ENCODE data around the gene MT1F. TPM values are rescaled to one million over a fixed set of nuclear protein-coding genes. Genes with fewer than 3 reads are reported as not detected.
"Not testable (repeated sequence)": the region's sequence is repeated elsewhere in the genome, so short reads cannot be mapped to it uniquely, and the experiment has no call there.

MT1F gene
- total RNA-seq, 2 experiments from 2014 or later, result 7.7 to 9.0 TPM

- DNase-seq (no peak), ATAC-seq (no peak)
- TF ChIP-seq, protein P1, sequence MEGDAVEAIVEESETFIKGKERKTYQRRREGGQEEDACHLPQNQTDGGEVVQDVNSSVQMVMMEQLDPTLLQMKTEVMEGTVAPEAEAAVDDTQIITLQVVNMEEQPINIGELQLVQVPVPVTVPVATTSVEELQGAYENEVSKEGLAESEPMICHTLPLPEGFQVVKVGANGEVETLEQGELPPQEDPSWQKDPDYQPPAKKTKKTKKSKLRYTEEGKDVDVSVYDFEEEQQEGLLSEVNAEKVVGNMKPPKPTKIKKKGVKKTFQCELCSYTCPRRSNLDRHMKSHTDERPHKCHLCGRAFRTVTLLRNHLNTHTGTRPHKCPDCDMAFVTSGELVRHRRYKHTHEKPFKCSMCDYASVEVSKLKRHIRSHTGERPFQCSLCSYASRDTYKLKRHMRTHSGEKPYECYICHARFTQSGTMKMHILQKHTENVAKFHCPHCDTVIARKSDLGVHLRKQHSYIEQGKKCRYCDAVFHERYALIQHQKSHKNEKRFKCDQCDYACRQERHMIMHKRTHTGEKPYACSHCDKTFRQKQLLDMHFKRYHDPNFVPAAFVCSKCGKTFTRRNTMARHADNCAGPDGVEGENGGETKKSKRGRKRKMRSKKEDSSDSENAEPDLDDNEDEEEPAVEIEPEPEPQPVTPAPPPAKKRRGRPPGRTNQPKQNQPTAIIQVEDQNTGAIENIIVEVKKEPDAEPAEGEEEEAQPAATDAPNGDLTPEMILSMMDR (IDR thresholded peaks at IDR 0.05), result no peak
- Mint-ChIP-seq H3K36me3 (ENCODE audit: low read depth) (no peaks in the 10 kb centered on the region), H3K27me3 (peaks cover 12% of the 10 kb centered on the region), H3K27ac (no peak overlapping the region), H3K9me3 (no peaks in the 10 kb centered on the region), H3K4me3 (peak overlapping the region; percentile 66), H3K4me1 (ENCODE audit: low read depth) (peaks cover 38% of the 10 kb centered on the region)
- POLR2A ChIA-PET, result interaction anchor here (0.7 kb wide), 1 partner anchor 84 kb away, joined by 3 read pairs; no protein-coding TSS in a partner anchor
- intact Hi-C loops (cut with micrococcal nuclease), result no loop called here
- CTCF ChIA-PET, result interaction anchor here (1.1 to 2.4 kb wide), 5 partner anchors 8 to 84 kb away, joined by 3 to 11 read pairs (median 3); no protein-coding TSS in a partner anchor
Measured at GRCh38 chr16:56618138-56618537, 39.6 kb upstream of the MT1F start.

- DNase-seq (no peak), ATAC-seq (no peak)
- CTCF ChIA-PET, result interaction anchor here (1.1 to 1.4 kb wide), 2 partner anchors 20 to 81 kb away, joined by 4 read pairs; no protein-coding TSS in a partner anchor
- intact Hi-C loops (cut with micrococcal nuclease), result no loop called here
- POLR2A ChIA-PET, result interaction anchor here (0.9 kb wide), 1 partner anchor 12 kb away, joined by 3 read pairs; the partner anchor contains the start of gene MT1M
- Mint-ChIP-seq H3K4me1 (ENCODE audit: low read depth) (peaks cover 22% of the 10 kb centered on the region), H3K9me3 (no peaks in the 10 kb centered on the region), H3K4me3 (no peak overlapping the region), H3K27ac (no peak overlapping the region), H3K27me3 (peaks cover 16% of the 10 kb centered on the region), H3K36me3 (ENCODE audit: low read depth) (no peaks in the 10 kb centered on the region)
- TF ChIP-seq, protein P1 (IDR thresholded peaks at IDR 0.05), result no peak
Measured at GRCh38 chr16:56620339-56620897, 37.3 kb upstream of the MT1F start.

- DNase-seq; H3K36me3 Mint-ChIP-seq (ENCODE audit: low read depth); H3K4me3 Mint-ChIP-seq; H3K9me3 Mint-ChIP-seq; ATAC-seq; intact Hi-C loops (cut with micrococcal nuclease); H3K27ac Mint-ChIP-seq: not testable (repeated sequence)
- H3K4me1 Mint-ChIP-seq (ENCODE audit: low read depth), result peaks cover 25% of the 10 kb centered on the region
- CTCF ChIA-PET, result interaction anchor here (1.9 kb wide), 1 partner anchor 27 kb away, joined by 5 read pairs; no protein-coding TSS in a partner anchor
- POLR2A ChIA-PET, result interaction anchor here (1.1 kb wide), 1 partner anchor 12 kb away, joined by 3 read pairs; no protein-coding TSS in a partner anchor
- peaks cover 26% of the 10 kb centered on the region for H3K27me3 Mint-ChIP-seq
Measured at GRCh38 chr16:56621665-56622445, 35.9 kb upstream of the MT1F start.

DNA sequence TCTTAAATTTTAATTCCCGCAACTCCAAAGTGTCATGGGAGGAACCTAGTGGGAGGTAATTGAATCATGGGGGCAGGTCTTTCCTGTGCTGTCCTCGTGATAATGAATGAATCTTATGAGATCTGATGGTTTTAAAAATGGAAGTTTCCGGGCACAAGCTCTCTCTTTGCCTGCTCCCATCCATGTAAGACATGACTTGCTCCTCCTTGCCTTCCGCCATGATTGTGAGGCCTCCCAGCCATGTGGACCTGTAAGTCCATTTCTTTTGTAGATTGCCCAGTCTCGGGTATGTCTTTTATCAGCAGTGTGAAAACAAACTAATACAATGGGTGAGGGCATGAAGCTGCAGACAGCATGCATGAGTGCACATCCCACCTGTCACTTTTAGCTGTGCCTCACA is 34.6 kb upstream of the MT1F start:
- CTCF ChIA-PET, result interaction anchor here (1.0 to 1.9 kb wide), 5 partner anchors 17 to 33 kb away, joined by 3 to 5 read pairs (median 4); no protein-coding TSS in a partner anchor
- DNase-seq; H3K4me3 Mint-ChIP-seq; H3K9me3 Mint-ChIP-seq; ATAC-seq; H3K36me3 Mint-ChIP-seq (ENCODE audit: low read depth); H3K27ac Mint-ChIP-seq; intact Hi-C loops (cut with micrococcal nuclease): not testable (repeated sequence)
- Mint-ChIP-seq H3K27me3 (peaks cover 23% of the 10 kb centered on the region), H3K4me1 (ENCODE audit: low read depth) (peaks cover 15% of the 10 kb centered on the region)
- POLR2A ChIA-PET, result interaction anchor here (0.9 to 1.1 kb wide), 2 partner anchors 13 kb away, joined by 3 read pairs; no protein-coding TSS in a partner anchor

DNA sequence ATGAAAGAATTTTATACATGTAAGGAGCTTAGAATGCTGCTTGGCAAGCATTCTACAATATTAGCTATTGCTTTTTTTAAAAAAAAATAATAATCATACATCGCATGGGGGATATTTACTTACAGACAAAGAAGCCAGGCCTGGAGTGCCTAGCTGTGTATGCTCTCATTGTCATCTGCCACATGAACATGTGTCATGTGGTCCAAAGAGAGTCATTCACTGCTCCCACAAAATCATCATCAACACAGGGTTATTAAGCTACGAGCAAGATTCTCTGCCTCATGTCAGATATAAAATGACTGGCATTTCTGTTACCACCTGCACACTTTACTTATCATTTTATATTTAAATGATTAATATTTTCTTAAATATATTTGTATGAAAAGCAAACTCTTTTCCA is 34.1 kb upstream of the MT1F start:
- Mint-ChIP-seq H3K4me1 (ENCODE audit: low read depth) (peaks cover 15% of the 10 kb centered on the region), H3K27ac (no peak overlapping the region), H3K27me3 (peaks cover 22% of the 10 kb centered on the region), H3K36me3 (ENCODE audit: low read depth) (no peaks in the 10 kb centered on the region), H3K9me3 (no peaks in the 10 kb centered on the region), H3K4me3 (no peak overlapping the region)
- TF ChIP-seq, protein P1 (IDR thresholded peaks at IDR 0.05), result no peak
- CTCF ChIA-PET, result interaction anchor here (1.0 to 1.9 kb wide), 5 partner anchors 17 to 32 kb away, joined by 3 to 5 read pairs (median 4); no protein-coding TSS in a partner anchor
- intact Hi-C loops (cut with micrococcal nuclease), result no loop called here
- DNase-seq (no peak), ATAC-seq (no peak)
- POLR2A ChIA-PET, result interaction anchor here (0.6 to 0.9 kb wide), 3 partner anchors 14 to 366 kb away, joined by 3 to 6 read pairs (median 3); no protein-coding TSS in a partner anchor
